Lower leg skin (tissue), 3 donors: ENCODE data around the gene AQR.

Experiments used
- POLR2A ChIP-seq, 2 donors: fragments of 450-650 bp; IDR thresholded peaks; one replicate each; pipeline ENCODE4 v1.6.1; 2016 to 2017; ENCODE audit warnings: antibody characterized with exemption in 2 of 2, mild to moderate bottlenecking in 1 of 2, moderate library complexity in 1 of 2
- TF ChIP-seq, protein P1 (sequence below), 3 donors: fragments of 450-650 bp; IDR thresholded peaks; one replicate each; pipeline ENCODE4 v1.5.1; 2016; ENCODE audit warnings: antibody characterized with exemption in 3 of 3, mild to moderate bottlenecking in 3 of 3, moderate library complexity in 2 of 3

DNA sequence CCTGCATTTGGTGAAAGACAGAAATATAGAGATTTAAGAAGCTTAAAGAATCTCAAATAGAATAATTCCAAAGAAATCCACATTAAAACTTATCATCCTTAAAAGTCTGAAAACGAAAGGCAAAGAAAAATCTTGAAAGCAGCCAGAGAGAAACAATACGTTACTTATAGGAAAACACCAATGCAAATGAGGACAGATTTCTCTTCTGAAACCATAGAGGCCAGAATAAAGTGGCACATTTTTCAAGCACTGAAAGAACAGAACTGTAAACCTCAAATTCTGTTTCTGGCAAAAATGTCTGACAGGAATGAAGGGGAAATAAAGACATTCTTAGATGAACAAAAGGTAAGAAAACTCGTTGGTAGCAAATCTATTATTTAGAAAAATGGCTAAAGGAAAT, 160.4 kb downstream of the AQR start:
- TF ChIP-seq, protein P1, sequence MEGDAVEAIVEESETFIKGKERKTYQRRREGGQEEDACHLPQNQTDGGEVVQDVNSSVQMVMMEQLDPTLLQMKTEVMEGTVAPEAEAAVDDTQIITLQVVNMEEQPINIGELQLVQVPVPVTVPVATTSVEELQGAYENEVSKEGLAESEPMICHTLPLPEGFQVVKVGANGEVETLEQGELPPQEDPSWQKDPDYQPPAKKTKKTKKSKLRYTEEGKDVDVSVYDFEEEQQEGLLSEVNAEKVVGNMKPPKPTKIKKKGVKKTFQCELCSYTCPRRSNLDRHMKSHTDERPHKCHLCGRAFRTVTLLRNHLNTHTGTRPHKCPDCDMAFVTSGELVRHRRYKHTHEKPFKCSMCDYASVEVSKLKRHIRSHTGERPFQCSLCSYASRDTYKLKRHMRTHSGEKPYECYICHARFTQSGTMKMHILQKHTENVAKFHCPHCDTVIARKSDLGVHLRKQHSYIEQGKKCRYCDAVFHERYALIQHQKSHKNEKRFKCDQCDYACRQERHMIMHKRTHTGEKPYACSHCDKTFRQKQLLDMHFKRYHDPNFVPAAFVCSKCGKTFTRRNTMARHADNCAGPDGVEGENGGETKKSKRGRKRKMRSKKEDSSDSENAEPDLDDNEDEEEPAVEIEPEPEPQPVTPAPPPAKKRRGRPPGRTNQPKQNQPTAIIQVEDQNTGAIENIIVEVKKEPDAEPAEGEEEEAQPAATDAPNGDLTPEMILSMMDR (IDR thresholded peaks at IDR 0.05) = no peak
- no peak for TF ChIP-seq POLR2A (IDR thresholded peaks at IDR 0.05)
